Small intestine (tissue), 7 donors: Measurements from ENCODE around the gene DACT3. TPM values are rescaled to one million over a fixed set of nuclear protein-coding genes. Genes with fewer than 3 reads are reported as not detected.

Source experiments
- DNase-seq, 2 donors: peaks; one replicate each; pipeline versions ENCODE4 v3.0.0 to v3.0.0-alpha.2; 2013
- FAIRE-seq: peaks from 2 replicates; lab custom pipeline; 2012; peaks lifted over from hg19 to GRCh38; lab: Jason Lieb, UNC
- H3K27ac ChIP-seq, 3 donors: one replicate each; pipeline ENCODE4 v1.5.1; 2013; ENCODE audit warnings: low read length in 2 of 3, mild to moderate bottlenecking in 2 of 3, control low read depth in 1 of 3, inconsistent platforms in 1 of 3, low read depth in 1 of 3, moderate library complexity in 1 of 3
- H3K27me3 ChIP-seq, 3 donors: one replicate each; pipeline ENCODE4 v1.6.1; 2013; ENCODE audit warnings: low read length in 3 of 3, inconsistent platforms in 1 of 3; ENCODE audit not compliant: control insufficient read depth in 3 of 3, insufficient read depth in 3 of 3
- H3K36me3 ChIP-seq, 3 donors: one replicate each; pipeline ENCODE4 v1.6.1; 2013; ENCODE audit warnings: low read length in 3 of 3, inconsistent platforms in 1 of 3, low read depth in 1 of 3, mild to moderate bottlenecking in 1 of 3, moderate library complexity in 1 of 3; ENCODE audit not compliant: control insufficient read depth in 3 of 3, insufficient read depth in 2 of 3
- H3K4me1 ChIP-seq, 3 donors: one replicate each; pipeline ENCODE4 v1.6.1; 2013; ENCODE audit warnings: low read length in 2 of 3, inconsistent platforms in 1 of 3, low read depth in 1 of 3, mild to moderate bottlenecking in 1 of 3, moderate library complexity in 1 of 3; ENCODE audit not compliant: control insufficient read depth in 3 of 3, insufficient read depth in 2 of 3
- H3K4me3 ChIP-seq, 3 donors: one replicate each; pipeline ENCODE4 v1.5.1; 2013; ENCODE audit warnings: low read length in 3 of 3, control low read depth in 1 of 3, inconsistent platforms in 1 of 3, low read depth in 1 of 3, mild to moderate bottlenecking in 1 of 3, moderate library complexity in 1 of 3
- H3K9me3 ChIP-seq, 2 donors: one replicate each; pipeline ENCODE4 v1.6.1; 2013; ENCODE audit warnings: low read depth in 1 of 2, low read length in 1 of 2; ENCODE audit not compliant: control insufficient read depth in 2 of 2, insufficient read depth in 1 of 2
- WGBS, 3 donors: extraction: QIAGEN DNeasy Blood & Tissue Kit; methylation state at CpG; one replicate each; pipeline ENCODE4 v1.1.7; 2013; 5-methylcytosine and 5-hydroxymethylcytosine counted together
- polyA plus RNA-seq, 4 donors: library from polyadenylated mRNA; stranded (reverse) in 3 of 4; unstranded in 1 of 4; fragments of 200-250 nt in 3 of 4; fragments of 120-200 nt in 1 of 4; gene quantifications; one replicate each; pipeline versions ENCODE4 v1.2.1 to v1.2.3, GENCODE V29; 2013
- donor health status: healthy with polysubstance abuse.
- donor health status: control.
- donor health status: control.
- donor health status: Bipolar disorder and iron deficiency.
- donor health status: healthy.

Gene DACT3
- polyA plus RNA-seq, 4 donors: 2.2 to 7.1 (median 5.3) TPM; not detected in 1

- Histone ChIP-seq H3K27me3 (peaks cover 8 to 44% (median 18%) of the 10 kb centered on the region in 3 donors), H3K4me3 (no peak overlapping the region), H3K4me1 (peaks cover 0 to 3% (median 0%) of the 10 kb centered on the region in 3 donors), H3K36me3 (no peaks in the 10 kb centered on the region), H3K27ac (no peak overlapping the region), H3K9me3 (peaks cover 0 to 14% of the 10 kb centered on the region in 2 donors)
- DNase-seq (no peak), FAIRE-seq (no peak)
- 78 to 82% (median 78%) methylated on average over 3 of the region's 3 CpGs for WGBS, 3 donors
Measured at GRCh38 chr19:46646402-46646801, 14.6 kb downstream of the DACT3 start.

GRCh38 chr19:46644720-46645119 lies 16.3 kb downstream of the DACT3 start:
- DNase-seq (no peak), FAIRE-seq (no peak)
- peaks cover 0 to 3% (median 2%) of the 10 kb centered on the region in 3 donors for H3K4me1 ChIP-seq
- peak overlapping the region in 1 of 3 donors; percentile 21 for H3K27ac ChIP-seq
- H3K4me3 ChIP-seq: no peak overlapping the region
- H3K36me3 ChIP-seq: no peaks in the 10 kb centered on the region
- H3K27me3 ChIP-seq: peaks cover 8 to 41% (median 17%) of the 10 kb centered on the region in 3 donors
- 16 to 43% (median 29%) methylated on average over 3 of the region's 3 CpGs for WGBS, 3 donors
- peaks cover 0 to 14% of the 10 kb centered on the region in 2 donors for H3K9me3 ChIP-seq

- H3K4me1 ChIP-seq: peaks cover 0 to 5% (median 0%) of the 10 kb centered on the region in 3 donors
- WGBS, 3 donors: 46 to 75% (median 50%) methylated on average over 2 of the region's 2 CpGs
Measured at GRCh38 chr19:46640656-46641055, 20.3 kb downstream of the DACT3 start.

GRCh38 chr19:46639358-46640182 lies 21.4 kb downstream of the DACT3 start:
- FAIRE-seq: no peak
- WGBS, 3 donors: 6 to 9% (median 9%) methylated on average over 36 to 49 of the region's 49 CpGs

More at GRCh38 chr19:46640656-46641055, 20.3 kb downstream of the DACT3 start:
- H3K4me3 ChIP-seq: no peak overlapping the region
- no peak for FAIRE-seq
- H3K27ac ChIP-seq: no peak overlapping the region
- no peaks in the 10 kb centered on the region for H3K9me3 ChIP-seq
- no peak for DNase-seq
- H3K27me3 ChIP-seq: peaks cover 0 to 59% (median 6%) of the 10 kb centered on the region in 3 donors
- H3K36me3 ChIP-seq: no peaks in the 10 kb centered on the region

GRCh38 chr19:46637224-46637623 lies 23.8 kb downstream of the DACT3 start:
- peaks cover 0 to 22% (median 5%) of the 10 kb centered on the region in 3 donors for H3K4me1 ChIP-seq
- H3K27ac ChIP-seq: no peak overlapping the region
- no peaks in the 10 kb centered on the region for H3K36me3 ChIP-seq
- H3K4me3 ChIP-seq: no peak overlapping the region
- WGBS, 3 donors: 64 to 79% (median 67%) methylated on average over 14 of the region's 14 CpGs
- peaks cover 0 to 76% (median 6%) of the 10 kb centered on the region in 3 donors for H3K27me3 ChIP-seq
- no peak for DNase-seq
- no peaks in the 10 kb centered on the region for H3K9me3 ChIP-seq
- FAIRE-seq: no peak

More at GRCh38 chr19:46639358-46640182, 21.4 kb downstream of the DACT3 start:
- DNase-seq: peak in 1 of 2 donors; percentile 63
- Histone ChIP-seq H3K4me3 (peak overlapping the region in 2 of 3 donors; percentile 22 to 48), H3K27ac (peak overlapping the region in 2 of 3 donors; percentile 50 to 86), H3K27me3 (peaks cover 0 to 66% (median 6%) of the 10 kb centered on the region in 3 donors), H3K9me3 (no peaks in the 10 kb centered on the region), H3K4me1 (peaks cover 0 to 9% (median 0%) of the 10 kb centered on the region in 3 donors), H3K36me3 (no peaks in the 10 kb centered on the region)

- Histone ChIP-seq H3K36me3 (no peaks in the 10 kb centered on the region), H3K9me3 (no peaks in the 10 kb centered on the region), H3K27me3 (peaks cover 0 to 76% (median 6%) of the 10 kb centered on the region in 3 donors), H3K4me3 (no peak within 1 kb of the TSS), H3K4me1 (peaks cover 0 to 24% (median 5%) of the 10 kb centered on the region in 3 donors), H3K27ac (no peak within 1 kb of the TSS)
- DNase-seq (no peak), FAIRE-seq (no peak)
- 10 to 29% (median 22%) methylated on average over 19 to 34 of the region's 34 CpGs for WGBS, 3 donors
Measured at GRCh38 chr19:46635920-46636761, 24.8 kb downstream of the DACT3 start, which contains the start of gene GNG8. TSS of gene GNG8 (minus strand) at chr19:46636202. CDS start at chr19:46634682, 1,520 bp downstream.

GRCh38 chr19:46634656-46635218 lies 26.2 kb downstream of the DACT3 start:
- no peak overlapping the region for H3K4me3 ChIP-seq
- no peak for FAIRE-seq
- no peak for DNase-seq
- H3K27ac ChIP-seq: no peak overlapping the region
- WGBS, 3 donors: 2 to 10% (median 9%) methylated on average over 20 to 23 of the region's 23 CpGs
- no peaks in the 10 kb centered on the region for H3K9me3 ChIP-seq
- H3K27me3 ChIP-seq: peaks cover 0 to 67% (median 4%) of the 10 kb centered on the region in 3 donors
- peaks cover 0 to 23% (median 5%) of the 10 kb centered on the region in 3 donors for H3K4me1 ChIP-seq
- no peaks in the 10 kb centered on the region for H3K36me3 ChIP-seq
